GM06990 (cell line): Measurements from ENCODE around the gene RPL11.

Experiments used
- DNase-seq: peaks from one replicate; pipeline ENCODE4 v3.0.0-alpha.2; 2011; ENCODE audit not compliant: insufficient read length; ENCODE audit errors: extremely low read depth
- H3K27me3 ChIP-seq: replicated peaks from 2 replicates; pipeline ENCODE4 v1.6.0; 2011; ENCODE audit warnings: low read length; ENCODE audit not compliant: control insufficient read depth, insufficient read depth
- H3K36me3 ChIP-seq: 2 replicates; pipeline ENCODE4 v1.5.1; 2011; ENCODE audit warnings: low read length; ENCODE audit not compliant: control insufficient read depth, insufficient read depth
- H3K4me3 ChIP-seq: replicated peaks from 2 replicates; pipeline ENCODE4 v1.5.1; 2011; ENCODE audit warnings: low read depth, mild to moderate bottlenecking, control low read depth, low read length
- CTCF ChIP-seq: IDR thresholded peaks from 2 replicates; pipeline ENCODE4 v1.5.1; 2011; ENCODE audit warnings: low read length, control low read depth, mild to moderate bottlenecking, inconsistent platforms; ENCODE audit not compliant: insufficient read depth, poor library complexity, severe bottlenecking

Gene RPL11

GRCh38 chr1:23742670-23743286 is 51.2 kb downstream of the RPL11 start:
- peak overlapping the region; percentile 95 for H3K4me3 ChIP-seq
- TF ChIP-seq CTCF: no peak
- DNase-seq: no peak
- H3K36me3 ChIP-seq: no peaks in the 10 kb centered on the region; the same call in none of the 2 replicates
- no peaks in the 10 kb centered on the region for H3K27me3 ChIP-seq

DNA sequence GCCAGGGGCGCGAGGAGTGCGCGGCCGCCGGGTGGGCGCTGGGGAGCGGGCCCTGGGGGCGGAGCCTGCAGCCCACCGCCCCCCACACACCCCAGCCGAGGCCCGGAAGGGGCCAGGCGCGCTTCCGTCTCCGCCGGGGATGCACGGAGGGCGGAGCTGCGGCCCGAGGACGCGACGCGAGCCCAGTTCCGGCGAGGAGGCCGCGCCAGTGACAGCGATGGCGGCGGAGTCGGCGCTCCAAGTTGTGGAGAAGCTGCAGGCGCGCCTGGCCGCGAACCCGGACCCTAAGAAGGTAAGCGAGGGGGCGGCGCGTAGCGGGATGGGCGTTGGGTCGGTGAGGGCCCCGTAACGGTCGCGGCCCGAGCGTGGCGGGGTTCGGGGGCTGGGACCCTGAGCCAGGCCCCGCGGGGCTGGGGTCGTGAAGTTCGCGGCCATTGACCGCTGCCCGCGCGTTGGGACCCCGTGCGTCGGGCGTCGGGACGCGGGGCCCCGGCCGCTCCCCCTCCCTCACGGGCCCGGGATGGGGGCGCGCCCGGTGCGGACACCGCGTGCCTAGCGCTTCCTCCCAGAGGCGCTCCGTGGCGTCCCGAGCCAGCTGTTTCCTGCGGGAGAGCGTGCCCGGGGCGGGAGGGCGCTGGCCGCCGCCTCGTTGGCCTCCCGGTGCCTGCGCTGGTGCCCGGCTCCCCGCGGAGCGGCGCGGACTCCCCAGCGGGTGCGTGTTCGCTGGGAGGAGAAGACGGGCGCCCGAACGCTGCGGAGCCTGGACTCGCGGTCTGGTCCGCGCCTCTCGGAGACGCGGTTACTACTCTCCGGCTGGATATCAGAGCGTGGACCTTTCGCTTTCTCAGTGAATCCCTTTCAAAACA is 51.9 kb downstream of the RPL11 start, which contains the start of gene ELOA:
Gene ELOA, plus strand, starts transcription at position 185 of the 866 bp plus-strand sequence. Its CDS starts 33 bp downstream, at position 218.
- peak within 1 kb of the TSS; percentile 95 for H3K4me3 ChIP-seq
- no peak for TF ChIP-seq CTCF
- H3K36me3 ChIP-seq: no peaks in the 10 kb centered on the region; the same call in none of the 2 replicates
- DNase-seq: peak; percentile 85
- H3K27me3 ChIP-seq: no peaks in the 10 kb centered on the region

DNA sequence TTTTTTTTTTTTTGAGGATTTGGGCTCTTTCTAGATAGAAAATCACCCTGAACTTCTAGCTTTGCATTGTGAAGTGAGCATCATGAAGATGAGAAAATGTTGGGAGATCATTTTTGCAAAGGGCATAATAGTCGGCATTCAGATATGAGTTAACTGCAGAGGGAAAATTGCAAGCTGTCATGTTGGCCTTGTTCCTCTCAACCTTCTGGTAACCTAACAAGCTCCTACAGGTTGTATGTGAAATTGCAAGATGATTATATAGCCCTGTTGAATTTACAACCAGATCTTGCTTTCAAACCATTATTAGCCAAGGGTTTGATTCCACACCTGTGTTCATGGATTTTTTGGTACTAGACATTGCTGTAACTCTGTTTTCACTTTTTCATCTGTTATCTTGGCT is 53.9 kb downstream of the RPL11 start:
- no peak for DNase-seq
- peak; percentile 47 for TF ChIP-seq CTCF
- no peaks in the 10 kb centered on the region; the same call in none of the 2 replicates for H3K36me3 ChIP-seq
- H3K27me3 ChIP-seq: no peaks in the 10 kb centered on the region
- peak overlapping the region; percentile 95 for H3K4me3 ChIP-seq
